ENCODE measurements around the gene NXT1.

Gene NXT1

GRCh38 chr20:23361119-23361475 lies 10.5 kb downstream of the NXT1 start:
- no peak for DNase-seq (ENCODE audit: low spot score)

GRCh38 chr20:23361476-23362391 lies 11.1 kb downstream of the NXT1 start, which contains the start of gene GZF1:
TSS of gene GZF1 (plus strand) at chr20:23362182. CDS start at chr20:23364384, 2,202 bp downstream.
- peak; percentile 97 for DNase-seq (ENCODE audit: low spot score)

GRCh38 chr20:23362392-23363256 lies 12.0 kb downstream of the NXT1 start:
- DNase-seq (ENCODE audit: low spot score), result no peak

GRCh38 chr20:23363257-23363649 lies 12.7 kb downstream of the NXT1 start:
- no peak for DNase-seq (ENCODE audit: low spot score)

GRCh38 chr20:23365390-23366165 lies 15.0 kb downstream of the NXT1 start:
- no peak for DNase-seq (ENCODE audit: low spot score)

- DNase-seq (ENCODE audit: low spot score), result no peak
Measured at GRCh38 chr20:23366384-23366783, 15.8 kb downstream of the NXT1 start.

GRCh38 chr20:23367770-23368169 lies 17.2 kb downstream of the NXT1 start:
- DNase-seq (ENCODE audit: low spot score), result no peak

- no peak for DNase-seq (ENCODE audit: low spot score)
Measured at GRCh38 chr20:23368316-23369071, 17.9 kb downstream of the NXT1 start.

- no peak for DNase-seq (ENCODE audit: low spot score)
Measured at GRCh38 chr20:23369072-23369823, 18.7 kb downstream of the NXT1 start.

GRCh38 chr20:23370274-23370673 lies 19.7 kb downstream of the NXT1 start:
- no peak for DNase-seq (ENCODE audit: low spot score)

GRCh38 chr20:23370873-23371272 lies 20.3 kb downstream of the NXT1 start:
- DNase-seq (ENCODE audit: low spot score), result no peak

- DNase-seq (ENCODE audit: low spot score), result no peak
Measured at GRCh38 chr20:23371496-23371895, 20.9 kb downstream of the NXT1 start.

GRCh38 chr20:23374441-23374840 lies 23.9 kb downstream of the NXT1 start:
- DNase-seq (ENCODE audit: low spot score), result no peak

- DNase-seq (ENCODE audit: low spot score), result no peak
Measured at GRCh38 chr20:23375827-23376226, 25.2 kb downstream of the NXT1 start.

- DNase-seq (ENCODE audit: low spot score), result no peak
Measured at GRCh38 chr20:23379772-23380171, 29.2 kb downstream of the NXT1 start.

GRCh38 chr20:23381876-23382275 lies 31.3 kb downstream of the NXT1 start:
- DNase-seq (ENCODE audit: low spot score), result no peak

GRCh38 chr20:23386304-23387117 lies 35.9 kb downstream of the NXT1 start:
- DNase-seq (ENCODE audit: low spot score), result no peak

GRCh38 chr20:23387118-23387443 lies 36.5 kb downstream of the NXT1 start:
- DNase-seq (ENCODE audit: low spot score), result no peak

GRCh38 chr20:23390091-23390774 lies 39.6 kb downstream of the NXT1 start:
- no peak for DNase-seq (ENCODE audit: low spot score)

Measured in D341Med (cell line).